Neural progenitor cell (in vitro differentiated cells): ENCODE measurements around the gene NEDD8.

Experiments used
- EZH2 ChIP-seq: fragments of 200-600 bp; sonication (generic); IDR thresholded peaks from 2 replicates; pipeline ENCODE4 v1.6.1; 2017; ENCODE audit warnings: antibody characterized with exemption, mild to moderate bottlenecking, moderate library complexity
- EZH2phosphoT487 ChIP-seq: fragments of 200-600 bp; sonication (generic); IDR thresholded peaks from 2 replicates; pipeline ENCODE4 v1.6.1; 2017; ENCODE audit warnings: antibody characterized with exemption
- TF ChIP-seq, protein P1 (sequence below): fragments of 200-600 bp; sonication (generic); IDR thresholded peaks from 2 replicates; pipeline ENCODE4 v1.5.1; 2017; ENCODE audit warnings: antibody characterized with exemption, mild to moderate bottlenecking

DNA sequence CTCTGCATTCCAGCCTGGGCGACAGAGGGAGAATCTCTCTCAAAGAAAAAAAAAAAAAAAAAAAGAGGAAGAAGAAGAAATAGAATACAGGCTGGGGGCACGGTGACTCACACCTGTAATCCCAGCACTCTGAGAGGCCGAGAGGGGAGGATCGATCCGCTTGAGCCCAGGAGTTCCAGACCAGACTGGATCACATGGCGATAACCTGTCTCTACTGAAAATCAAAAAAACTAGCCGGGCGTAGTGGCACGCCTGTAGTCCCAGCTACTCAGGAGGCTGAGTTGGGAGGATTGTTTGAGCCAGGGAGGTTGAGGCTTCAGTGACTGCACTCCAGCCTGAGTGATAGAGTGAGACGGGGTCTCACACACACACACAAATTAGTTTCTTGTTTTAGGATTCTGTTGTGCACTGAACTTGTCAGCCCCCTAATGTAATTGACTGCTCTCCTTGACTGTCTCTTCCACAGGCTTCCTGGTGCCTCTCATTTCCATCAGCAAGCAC is 11.2 kb upstream of the NEDD8 start:
- no peak for TF ChIP-seq EZH2
- TF ChIP-seq, protein P1, sequence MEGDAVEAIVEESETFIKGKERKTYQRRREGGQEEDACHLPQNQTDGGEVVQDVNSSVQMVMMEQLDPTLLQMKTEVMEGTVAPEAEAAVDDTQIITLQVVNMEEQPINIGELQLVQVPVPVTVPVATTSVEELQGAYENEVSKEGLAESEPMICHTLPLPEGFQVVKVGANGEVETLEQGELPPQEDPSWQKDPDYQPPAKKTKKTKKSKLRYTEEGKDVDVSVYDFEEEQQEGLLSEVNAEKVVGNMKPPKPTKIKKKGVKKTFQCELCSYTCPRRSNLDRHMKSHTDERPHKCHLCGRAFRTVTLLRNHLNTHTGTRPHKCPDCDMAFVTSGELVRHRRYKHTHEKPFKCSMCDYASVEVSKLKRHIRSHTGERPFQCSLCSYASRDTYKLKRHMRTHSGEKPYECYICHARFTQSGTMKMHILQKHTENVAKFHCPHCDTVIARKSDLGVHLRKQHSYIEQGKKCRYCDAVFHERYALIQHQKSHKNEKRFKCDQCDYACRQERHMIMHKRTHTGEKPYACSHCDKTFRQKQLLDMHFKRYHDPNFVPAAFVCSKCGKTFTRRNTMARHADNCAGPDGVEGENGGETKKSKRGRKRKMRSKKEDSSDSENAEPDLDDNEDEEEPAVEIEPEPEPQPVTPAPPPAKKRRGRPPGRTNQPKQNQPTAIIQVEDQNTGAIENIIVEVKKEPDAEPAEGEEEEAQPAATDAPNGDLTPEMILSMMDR = no peak
- no peak for TF ChIP-seq EZH2phosphoT487
